ENCODE data around the gene OGFR.
"Not testable (repeated sequence)": the region's sequence is repeated elsewhere in the genome, so short reads cannot be mapped to it uniquely, and the experiment has no call there.

Gene OGFR

DNA sequence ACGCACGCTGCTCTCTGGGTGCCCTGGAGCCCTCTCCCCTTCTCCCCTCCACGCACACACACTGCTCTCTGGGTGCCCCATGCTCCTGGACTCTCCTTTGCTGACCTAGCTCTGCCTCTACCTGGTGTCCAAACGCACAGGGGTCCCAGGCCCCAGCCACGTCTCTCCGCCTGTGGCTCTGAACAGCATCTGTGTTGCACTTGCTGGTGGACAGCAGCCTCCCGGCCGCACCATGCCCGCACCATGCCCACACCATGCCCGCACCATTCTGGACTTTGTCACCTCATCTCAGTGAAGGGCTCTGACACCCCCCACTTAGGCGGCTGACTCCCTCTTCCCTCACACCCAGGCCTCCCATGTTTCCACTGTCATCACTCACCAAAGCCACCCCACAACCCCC lies 35.2 kb downstream of the OGFR start:
- no peak for DNase-seq (ENCODE audit: low read depth)

DNA sequence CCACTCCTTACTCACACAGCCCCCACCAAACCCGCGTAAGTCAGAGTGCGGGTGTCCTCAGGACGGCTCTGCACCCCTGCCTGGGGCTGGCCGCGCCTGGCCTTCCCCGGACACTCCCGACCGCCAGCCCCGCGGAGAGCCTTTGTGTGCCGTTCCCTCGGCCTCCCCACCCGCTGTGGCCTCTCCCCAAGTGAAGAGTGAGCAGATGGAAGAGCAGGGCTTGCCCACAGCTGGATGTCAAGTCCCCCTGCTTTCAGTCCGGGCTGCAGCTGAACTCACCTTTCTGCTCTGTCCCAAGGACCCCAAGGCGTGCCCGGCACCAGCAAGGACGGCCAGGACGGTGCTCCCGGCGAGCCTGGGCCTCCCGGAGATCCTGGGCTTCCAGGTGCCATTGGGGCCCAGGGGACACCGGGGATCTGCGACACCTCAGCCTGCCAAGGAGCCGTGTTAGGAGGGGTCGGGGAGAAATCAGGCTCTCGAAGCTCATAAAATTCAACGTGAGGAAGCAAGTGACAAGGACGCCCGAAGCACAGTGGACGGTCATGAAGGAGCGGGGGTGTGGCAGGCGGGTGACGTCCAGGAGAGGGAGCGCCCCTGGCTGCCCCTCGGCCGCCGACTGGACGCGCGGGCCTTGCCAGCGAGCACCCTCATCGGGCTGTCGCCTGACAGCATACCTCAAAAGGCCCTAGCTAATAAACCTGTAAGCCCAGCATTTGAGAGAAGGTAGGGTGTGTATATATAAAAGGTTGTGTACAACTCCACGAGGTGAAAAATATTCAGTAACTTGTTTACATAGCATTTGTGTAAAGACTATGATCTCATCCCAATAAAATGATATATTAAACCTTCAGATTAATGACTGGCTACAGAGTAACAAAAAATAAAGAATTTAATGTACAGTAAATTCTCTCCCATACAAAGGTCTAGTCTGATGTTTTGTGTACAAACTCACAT lies 35.9 kb downstream of the OGFR start:
- DNase-seq (ENCODE audit: low read depth) = no peak

DNA sequence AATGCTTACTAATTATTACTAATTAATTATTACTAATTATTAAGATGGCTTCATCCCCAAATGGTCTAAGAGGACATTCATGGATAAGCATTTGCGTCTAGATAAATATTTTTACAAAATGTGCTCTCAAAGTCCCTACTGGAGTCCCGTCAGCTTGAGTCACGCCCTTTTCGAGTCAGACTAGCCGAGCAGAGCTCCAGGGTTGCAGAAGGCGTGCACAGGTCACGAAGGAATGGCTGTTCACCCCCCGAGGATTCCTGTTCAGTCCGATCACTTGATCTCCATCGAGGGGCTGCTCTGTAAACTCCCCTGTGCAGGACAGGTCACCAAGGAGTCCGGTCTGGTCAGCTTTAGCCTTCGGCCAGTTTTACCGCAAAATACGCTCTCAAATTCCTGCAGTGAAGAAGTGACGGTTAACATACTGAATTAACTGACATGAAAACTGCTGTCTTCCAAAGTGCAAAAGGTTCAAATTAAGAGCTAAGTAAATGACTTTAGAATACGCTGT lies 37.1 kb downstream of the OGFR start:
- DNase-seq (ENCODE audit: low read depth) = no peak

DNA sequence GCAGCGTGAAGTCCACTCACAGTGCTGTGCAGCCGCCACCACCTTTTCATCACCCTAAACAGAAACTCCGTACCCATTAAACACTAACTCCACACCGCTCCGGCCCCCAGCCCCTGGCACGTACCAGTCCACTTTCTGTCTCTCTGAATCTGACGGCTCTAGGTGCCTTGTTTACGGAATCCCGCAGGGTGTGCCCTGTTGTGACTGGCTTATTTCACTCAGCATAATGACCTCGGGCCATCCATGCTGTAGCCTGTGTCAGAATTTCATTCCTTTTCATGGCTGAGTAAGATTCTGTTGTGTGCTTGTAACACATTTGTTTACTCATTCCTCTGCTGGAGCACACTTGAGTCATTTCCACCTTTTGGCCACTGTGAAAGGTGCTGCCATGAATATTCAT lies 39.0 kb downstream of the OGFR start:
- DNase-seq (ENCODE audit: low read depth) = no peak

DNA sequence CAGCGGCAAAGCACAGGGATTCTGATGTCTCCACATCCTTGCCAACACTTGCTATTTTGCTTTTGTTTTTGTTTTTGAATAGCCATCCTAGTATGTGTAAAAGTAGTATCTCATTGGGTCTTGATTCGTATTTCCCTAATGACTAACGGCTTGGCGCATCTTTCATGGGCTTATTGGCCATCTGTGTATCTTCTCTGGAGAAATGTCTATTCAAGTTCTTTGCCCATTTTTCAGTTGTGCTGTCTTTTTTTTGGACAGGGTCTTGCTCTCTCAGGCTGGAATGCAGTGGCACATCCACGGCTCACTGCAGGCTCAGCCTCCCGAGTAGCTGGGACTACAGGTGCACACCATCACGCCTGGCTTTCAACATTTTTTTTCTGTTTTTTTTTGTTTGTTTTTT lies 39.5 kb downstream of the OGFR start:
- no peak for DNase-seq (ENCODE audit: low read depth)

DNA sequence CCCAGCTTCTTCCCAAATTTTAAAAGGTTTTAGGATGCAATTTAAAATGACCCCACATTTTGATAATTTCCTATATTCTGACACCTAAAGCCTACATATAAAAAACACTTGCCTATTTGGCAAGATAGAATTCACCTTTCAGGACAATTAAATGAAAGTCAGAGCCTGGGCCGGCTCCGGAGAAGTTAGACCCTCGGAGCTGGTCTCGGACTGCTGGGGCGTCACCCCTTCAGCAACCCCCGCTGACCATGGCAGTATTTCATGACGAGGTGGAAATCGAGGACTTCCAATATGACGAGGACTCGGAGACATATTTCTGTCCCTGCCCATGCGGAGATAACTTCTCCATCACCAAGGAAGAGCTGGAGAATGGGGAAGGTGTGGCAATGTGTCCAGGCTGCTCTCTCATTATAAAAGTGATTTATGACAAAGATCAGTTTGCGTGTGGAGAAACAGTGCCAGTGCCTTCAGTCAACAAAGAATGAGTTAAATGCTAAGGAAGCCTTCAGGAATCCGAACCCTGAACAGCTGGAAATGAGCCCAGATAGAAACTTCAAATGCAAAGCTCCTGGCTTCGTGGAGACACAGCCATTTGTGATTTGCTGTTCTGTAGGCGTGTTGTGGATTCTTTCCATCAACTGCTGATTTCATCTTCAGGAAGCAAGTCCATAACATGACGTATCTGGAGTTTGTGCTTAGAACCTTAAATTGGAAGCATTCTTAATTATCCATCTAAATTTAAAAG lies 41.0 kb downstream of the OGFR start:
- DNase-seq (ENCODE audit: low read depth) = no peak

DNA sequence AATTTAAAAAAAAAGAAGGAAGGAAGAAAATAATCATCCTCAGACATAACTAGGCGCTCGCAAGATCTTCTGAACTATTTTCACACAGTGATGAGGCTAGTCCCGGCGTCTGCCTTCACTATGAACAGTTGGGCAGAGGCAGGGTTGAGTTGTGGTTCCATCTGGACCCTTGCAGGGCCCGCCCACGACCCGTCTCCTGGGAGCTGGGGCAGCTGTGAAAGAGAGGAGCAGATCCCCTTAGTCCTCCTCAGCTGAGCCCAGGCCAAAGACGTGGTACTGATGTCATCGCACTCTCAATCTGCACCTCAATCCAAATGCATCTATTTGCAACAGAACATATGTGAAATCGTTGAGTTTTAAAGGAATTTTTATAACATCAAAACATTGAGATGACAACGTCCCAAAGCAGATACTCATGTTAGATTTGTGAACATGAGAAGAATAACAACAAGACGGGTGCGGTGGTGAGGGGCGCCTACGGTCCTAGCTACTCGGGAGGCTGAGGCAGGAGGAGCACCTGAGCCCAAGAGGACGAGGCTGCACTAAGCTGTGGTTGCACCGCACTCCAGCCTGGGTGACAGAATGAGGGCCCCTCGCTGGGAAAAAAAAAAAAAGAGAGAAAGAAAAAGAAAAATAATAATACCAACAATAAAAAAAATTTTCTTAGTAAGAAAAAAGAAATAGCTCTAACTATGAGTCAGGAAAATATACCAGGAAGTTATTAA lies 41.7 kb downstream of the OGFR start:
- no peak for DNase-seq (ENCODE audit: low read depth)

DNA sequence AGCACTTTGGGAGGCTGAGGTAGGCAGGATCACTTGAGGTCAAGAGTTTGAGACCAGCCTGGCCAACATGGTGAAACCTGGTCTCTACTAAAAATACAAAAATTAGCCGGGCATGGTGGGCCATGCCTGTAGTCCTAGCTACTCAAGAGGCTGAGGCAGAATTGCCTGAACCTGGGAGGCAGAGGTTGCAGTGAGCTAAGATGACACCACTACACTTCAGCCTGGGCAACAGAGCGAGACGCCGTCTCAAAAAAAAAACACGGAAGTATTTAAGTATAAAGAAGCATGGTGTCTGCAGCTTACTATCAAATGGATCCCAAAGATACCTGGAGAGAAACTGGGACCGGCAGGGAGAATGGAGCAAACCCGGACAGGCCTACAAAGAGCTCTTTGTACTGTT lies 44.3 kb downstream of the OGFR start:
- not testable (repeated sequence) for DNase-seq (ENCODE audit: low read depth)

DNA sequence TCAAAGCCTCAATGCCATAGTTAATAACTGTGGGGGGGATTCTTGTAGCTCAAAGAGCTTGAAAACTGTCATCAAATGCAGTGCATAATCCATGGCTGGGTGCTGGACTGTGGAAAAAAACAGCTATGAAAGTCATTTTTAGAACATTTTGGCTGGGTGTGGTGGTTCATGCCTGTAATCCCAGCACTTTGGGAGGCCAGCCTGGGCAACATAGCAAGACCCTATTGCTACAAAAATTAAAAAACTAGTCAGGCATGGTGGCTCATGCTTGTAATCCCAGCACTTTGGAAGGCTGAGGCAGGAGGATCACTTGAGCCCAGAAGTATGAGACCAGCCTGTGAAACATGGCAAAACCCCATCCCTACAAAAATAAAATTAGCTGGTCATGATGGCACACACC lies 44.8 kb downstream of the OGFR start:
- no peak for DNase-seq (ENCODE audit: low read depth)

DNA sequence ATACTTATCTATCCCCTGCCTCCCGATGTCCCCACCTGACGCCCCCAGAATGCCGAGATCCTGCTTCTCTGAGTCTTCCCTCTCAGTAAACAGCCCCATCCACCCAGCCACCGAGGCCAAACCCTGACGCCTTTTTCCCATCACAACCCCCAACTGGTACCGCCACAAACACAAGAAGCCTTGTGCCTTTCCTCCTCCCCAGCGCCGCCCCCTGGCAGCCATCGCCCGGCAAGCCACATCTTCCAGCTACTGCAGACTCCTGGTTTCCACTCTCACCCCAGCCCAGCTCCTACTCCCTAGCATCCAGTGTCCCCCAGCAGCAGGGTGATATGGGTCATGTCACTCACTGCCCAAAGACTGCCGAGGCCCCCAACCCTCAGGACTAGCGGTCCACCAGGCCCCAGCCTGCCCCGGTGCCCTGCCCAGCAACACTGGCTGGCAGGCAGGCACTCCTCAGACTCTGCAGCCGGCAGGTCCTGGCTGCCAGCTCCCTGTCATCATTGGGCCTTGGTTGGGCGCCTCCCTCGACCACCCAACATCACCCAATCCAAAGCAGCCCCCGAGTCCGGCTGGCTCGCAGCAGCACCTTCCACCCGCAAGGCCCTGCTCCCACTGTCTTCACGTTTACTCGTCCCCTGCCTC lies 45.8 kb downstream of the OGFR start:
- no peak for DNase-seq (ENCODE audit: low read depth)

DNA sequence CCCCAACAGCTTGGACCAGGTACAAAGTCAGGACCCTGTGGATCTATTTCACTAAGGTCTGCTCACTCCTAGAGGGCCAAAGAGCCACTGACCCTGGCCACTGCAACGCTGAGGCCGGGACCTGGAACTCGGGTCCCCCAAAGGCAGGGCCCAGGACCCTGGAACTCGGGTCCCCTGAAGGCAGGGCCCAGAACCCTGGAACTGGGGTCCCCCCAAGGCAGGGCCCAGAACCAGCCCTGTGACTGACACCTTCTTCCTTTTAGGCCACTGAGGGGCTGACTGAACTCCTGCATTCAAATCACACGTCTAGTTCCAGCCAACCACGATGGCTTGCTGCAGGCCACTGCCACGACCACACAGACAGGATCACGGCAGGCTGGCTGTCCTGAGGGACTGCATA lies 47.6 kb downstream of the OGFR start:
- no peak for DNase-seq (ENCODE audit: low read depth)

DNA sequence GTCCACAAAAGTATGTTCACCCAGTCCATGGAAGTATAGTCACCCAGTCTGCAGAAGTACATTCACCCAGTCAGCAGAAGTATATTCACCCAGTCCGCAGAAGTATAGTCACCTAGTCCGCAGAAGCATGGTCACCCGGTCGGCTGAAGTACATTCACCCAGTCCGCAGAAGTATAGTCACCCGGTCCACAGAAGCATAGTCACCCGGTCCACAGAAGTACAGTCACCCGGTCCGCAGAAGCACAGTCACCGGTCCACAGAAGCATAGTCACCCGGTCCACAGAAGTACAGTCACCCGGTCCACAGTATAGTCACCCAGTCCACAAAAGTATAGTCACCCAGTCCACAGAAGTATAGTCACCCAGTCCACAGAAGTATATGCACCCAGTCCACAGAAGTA lies 48.2 kb downstream of the OGFR start:
- no peak for DNase-seq (ENCODE audit: low read depth)

DNA sequence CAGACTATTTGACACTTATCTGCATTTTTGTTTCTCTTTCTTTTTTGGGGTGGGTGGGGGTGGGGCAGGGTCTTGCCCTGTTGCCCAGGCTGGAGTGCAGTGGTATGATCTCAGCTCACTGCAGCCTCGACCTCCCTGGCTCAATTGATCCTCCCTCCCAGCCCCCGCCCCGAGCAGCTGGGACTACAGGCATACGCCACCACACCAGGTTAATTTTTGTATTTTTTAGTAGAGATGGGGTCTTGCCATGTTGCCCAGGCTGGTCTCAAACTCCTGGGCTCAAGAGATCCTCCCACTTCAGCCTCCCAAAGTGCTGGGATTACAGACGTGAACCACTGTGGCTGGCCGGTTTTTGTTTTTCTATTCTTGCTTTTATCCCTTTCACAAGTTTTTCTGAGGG lies 48.7 kb downstream of the OGFR start:
- DNase-seq (ENCODE audit: low read depth) = not testable (repeated sequence)

DNA sequence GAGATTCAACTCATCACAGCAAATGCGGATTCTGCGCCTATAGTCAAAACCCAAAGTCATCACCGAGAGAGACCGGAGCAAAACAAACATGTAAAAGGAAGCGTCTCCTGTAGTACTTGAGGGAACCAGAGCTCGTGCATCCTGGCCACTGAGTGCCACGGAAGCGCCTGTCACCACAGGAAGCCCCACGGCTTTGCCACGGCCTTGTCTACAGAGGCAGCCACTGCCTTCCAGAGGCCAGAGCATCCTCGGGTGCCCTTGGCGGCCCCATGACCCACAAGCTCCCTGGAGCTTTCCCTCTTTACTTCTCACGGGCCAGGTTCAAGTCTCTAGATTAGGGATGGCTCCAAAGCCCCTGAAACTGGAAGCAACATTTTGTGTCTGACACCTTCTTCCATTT lies 49.5 kb downstream of the OGFR start:
- DNase-seq (ENCODE audit: low read depth) = no peak

DNA sequence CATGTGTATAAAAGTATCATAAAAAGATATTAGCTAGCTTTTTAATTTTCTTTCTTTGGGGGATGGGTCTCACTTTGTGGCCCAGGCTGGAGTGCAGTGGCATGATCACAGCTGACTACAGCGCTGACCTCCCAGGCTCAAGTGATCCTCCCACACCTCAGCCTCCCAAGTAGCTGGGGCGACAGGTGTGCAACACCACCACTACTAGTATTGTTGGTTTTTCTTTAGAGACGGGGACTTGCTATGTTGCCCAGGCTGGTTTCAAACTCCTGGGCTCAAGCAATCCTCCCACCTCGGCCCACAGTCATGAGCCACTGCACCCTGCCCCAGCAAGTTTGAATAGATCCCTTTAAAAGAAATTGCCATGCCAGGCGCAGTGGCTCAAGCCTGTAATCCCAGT lies 50.5 kb downstream of the OGFR start:
- no peak for DNase-seq (ENCODE audit: low read depth)

DNA sequence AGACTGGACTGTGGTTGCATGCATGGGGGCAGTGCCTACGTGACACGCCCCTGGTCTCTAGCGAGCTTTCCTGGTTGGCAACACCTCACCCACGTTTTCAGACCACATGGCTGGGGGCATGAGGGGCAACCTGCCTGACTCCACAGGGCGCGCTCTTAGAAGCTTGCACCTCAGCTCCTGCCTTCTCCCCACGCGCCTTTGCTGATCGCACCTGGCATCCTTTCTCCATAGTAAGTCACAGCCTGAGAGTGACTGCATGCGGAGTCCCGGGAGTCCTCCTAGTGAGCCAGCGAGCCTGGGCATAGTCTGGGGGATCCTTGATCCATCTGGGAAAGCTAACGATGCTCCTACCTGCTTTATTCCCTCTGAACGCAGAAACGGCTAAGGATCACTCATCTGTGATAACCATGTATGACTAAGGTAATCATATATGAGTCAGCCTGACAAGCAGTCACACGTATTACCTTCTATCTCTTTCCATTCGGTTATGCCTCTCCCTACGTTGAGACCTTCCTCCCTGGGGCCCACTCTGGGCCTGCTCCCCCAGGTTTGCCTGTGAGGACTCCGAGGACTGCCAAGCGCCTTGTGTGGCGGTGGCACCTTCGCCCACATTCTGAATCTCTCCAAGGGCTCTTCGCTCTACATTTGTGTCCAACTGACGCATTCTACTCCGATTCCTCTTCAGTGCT lies 52.4 kb downstream of the OGFR start:
- no peak for DNase-seq (ENCODE audit: low read depth)

DNA sequence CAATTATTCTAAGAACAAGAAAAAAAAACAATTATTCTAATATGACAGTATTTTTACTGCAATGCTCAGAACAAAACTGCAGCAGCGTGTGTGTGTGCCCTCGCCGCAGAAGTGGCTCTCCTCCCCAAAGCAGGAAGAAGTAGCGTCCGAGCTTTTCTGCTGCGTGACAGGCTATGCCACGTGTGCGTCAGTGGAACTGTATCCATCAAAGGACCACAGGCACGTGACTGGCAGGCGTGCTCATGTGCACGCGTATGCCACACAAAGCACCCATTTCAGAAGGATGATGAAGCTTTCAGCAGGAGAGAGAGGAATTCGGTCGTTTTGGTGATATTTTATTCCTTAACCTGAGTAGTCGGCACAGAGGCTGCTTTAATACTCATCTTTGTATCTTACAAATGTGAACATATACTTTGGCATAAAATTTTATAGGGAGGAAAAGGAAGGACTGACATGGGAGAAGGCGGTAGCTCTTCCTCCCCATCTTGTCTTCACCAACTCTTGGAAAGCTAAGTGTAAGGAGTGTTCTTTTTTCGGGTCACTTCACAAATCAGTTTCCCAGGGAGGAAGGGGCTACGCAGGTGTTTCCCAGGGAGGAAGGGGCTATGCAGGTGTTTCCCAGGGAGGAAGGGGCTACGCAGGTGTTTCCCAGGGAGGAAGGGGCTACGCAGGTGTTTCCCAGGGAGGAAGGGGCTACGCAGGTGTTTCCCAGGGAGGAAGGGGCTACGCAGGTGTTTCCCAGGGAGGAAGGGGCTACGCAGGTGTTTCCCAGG lies 53.6 kb downstream of the OGFR start:
- DNase-seq (ENCODE audit: low read depth) = no peak

DNA sequence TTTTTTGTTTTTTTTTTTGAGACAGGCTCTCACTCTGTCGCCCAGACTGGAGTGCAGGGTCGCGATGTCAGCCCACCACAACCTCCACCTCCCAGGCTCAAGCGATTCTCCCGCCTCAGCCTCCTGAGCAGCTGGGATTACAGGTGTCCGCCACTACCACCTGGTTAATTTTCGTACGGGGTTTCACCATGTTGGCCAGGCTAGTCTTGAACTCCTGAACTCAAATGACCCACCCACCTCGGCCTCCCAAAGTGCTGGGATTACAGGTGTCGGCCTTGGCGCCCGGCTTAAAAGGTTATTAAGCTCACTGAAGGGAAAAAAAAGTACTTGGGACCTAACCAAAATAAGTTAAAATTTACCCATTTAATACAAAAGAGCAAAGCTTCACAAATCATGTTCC lies 55.1 kb downstream of the OGFR start:
- DNase-seq (ENCODE audit: low read depth) = no peak

DNA sequence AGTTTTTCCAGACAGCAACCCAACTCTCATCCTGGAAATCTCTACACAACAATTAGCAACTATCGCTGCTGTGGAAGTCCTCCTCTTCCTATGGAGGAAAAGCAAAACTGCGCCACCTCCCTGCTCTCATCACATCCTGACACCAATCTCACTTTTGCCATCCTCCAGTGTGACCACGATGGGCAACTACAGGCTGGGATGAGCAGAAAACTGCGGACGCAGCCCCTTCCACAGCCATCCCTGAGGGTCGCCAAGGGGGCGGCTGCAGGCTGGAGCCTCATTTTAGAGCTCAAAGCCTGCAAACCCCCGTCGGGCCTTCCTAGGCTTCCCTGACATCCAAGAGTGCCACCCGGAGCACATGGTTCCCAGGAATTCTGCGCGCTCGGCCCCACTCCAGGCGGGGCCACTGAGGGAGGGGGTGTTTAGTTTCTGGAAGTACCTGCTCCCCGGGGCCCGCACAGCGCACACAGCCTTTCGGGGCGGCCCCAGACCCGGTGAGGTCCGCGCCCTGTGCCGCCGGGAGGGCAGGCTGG lies 55.8 kb downstream of the OGFR start:
- DNase-seq (ENCODE audit: low read depth) = no peak

DNA sequence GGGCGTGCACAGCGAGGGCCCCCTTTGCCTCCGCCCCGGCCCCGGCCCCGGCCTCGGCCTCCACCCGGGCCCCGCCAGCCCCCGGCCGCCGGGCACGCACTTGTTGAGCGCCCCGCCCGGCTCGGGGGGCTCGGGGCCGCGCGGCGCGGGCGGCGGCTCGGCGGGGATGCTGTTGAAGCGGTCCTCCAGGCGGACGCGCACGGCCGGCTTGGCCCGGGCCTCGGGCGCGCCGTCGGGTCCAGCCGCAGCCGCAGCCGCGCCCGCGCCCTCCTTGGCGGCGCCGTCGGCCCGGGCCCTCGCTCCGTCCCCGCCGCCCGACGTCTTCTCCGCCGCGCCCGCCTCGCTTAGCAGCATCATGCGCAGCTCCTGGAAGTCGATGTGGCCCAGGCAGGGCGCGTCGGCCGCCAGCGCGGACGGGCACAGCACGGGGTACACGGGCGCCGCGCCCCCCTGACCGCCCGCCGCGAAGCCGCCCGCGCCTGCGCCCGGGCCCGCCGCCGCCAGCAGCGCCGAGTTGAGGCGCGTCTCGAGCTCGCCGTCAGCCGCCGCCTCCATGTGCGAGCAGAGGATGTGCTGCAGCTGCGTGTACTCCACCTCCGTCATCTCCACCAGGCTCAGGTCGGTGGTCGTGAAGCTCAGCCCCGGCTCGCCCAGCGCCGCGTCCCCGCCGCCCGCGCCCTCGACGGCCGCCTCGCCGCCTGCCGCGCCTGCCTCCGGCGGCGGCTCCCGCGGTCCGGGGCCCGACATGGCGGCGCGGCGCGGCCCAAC lies 56.5 kb downstream of the OGFR start:
- no peak for DNase-seq (ENCODE audit: low read depth)

Data from stimulated activated CD8-positive, alpha-beta memory T cell treated with anti-CD3 and anti-CD28 coated beads, Interleukin-15, amount 100 ng/mL, for 1 hour (primary cell).